ENCODE results near the gene ATP1A2.

- TF ChIP-seq CTCF (IDR thresholded peaks at IDR 0.05; ENCODE audit: low read depth, low read length, missing input control) = no peak
- no peak for TF ChIP-seq TAF1 (conservative IDR thresholded peaks at IDR 0.05)
- TF ChIP-seq RAD21 (IDR thresholded peaks at IDR 0.05) = no peak
- TF ChIP-seq GABPA (IDR thresholded peaks at IDR 0.05 in 1 of 2, conservative IDR thresholded peaks at IDR 0.05 in 1 of 2) = no peak
- TF ChIP-seq ZBTB33 (IDR thresholded peaks at IDR 0.05) = no peak
These were observed 61.7 kb downstream of the ATP1A2 start for GRCh38 chr1:160177231-160177630.
